Measurements from ENCODE around the gene RPS19. TPM values are rescaled to one million over a fixed set of nuclear protein-coding genes. Genes with fewer than 3 reads are reported as not detected.

Gene RPS19
- total RNA-seq, 4 donors from 2014 or later: 653 to 927 (median 891) TPM

DNA sequence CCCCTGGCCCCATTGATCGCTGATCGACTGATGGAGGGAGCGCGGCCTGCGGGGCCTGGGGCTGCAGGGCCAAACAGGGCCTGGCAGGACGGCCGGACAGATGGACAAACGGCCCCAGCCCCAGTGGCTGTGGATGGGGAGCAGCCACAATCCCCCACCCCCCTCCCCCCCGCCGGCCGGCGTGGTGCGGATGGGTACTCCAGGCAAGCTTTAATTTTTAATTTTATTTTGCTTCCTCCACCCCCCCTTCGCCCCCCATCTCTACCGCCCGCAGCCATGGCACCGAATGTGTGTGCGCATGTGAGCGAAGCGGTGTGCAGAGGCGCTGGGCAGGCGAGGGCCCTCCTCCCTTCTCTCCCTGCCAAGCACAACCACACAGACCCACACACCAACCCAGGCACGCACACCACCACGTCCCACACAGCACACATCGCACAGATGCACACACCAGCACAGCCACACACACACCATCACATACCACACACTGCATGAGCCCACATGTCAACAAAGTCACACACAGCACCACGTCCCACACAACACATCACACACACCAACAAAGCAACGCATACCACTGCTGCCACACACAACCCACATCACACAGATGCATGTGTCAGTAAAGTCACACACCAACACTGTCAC, 55.8 kb downstream of the RPS19 start:
- TF ChIP-seq, protein P1, sequence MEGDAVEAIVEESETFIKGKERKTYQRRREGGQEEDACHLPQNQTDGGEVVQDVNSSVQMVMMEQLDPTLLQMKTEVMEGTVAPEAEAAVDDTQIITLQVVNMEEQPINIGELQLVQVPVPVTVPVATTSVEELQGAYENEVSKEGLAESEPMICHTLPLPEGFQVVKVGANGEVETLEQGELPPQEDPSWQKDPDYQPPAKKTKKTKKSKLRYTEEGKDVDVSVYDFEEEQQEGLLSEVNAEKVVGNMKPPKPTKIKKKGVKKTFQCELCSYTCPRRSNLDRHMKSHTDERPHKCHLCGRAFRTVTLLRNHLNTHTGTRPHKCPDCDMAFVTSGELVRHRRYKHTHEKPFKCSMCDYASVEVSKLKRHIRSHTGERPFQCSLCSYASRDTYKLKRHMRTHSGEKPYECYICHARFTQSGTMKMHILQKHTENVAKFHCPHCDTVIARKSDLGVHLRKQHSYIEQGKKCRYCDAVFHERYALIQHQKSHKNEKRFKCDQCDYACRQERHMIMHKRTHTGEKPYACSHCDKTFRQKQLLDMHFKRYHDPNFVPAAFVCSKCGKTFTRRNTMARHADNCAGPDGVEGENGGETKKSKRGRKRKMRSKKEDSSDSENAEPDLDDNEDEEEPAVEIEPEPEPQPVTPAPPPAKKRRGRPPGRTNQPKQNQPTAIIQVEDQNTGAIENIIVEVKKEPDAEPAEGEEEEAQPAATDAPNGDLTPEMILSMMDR (IDR thresholded peaks at IDR 0.05; ENCODE audit: low read depth): no peak

DNA sequence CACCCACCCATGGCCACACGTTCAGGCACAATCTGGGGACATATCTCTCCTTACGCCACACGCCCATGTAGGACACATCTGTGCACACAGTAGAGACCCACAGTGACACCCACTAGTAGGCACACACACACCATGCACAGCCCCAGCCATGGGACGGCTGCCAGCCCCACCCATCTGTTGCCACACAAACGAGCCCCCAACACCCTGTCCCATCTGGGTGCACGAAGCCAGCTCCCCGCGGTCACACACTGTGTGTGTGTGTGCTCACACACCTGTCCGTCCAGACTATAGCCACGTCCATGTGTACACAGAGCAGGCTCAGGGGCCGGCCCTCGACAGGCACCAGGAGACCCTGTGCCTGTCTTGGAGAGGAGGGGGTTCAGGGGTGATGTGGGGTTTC, 57.6 kb downstream of the RPS19 start:
- TF ChIP-seq, protein P1 (IDR thresholded peaks at IDR 0.05; ENCODE audit: low read depth): no peak

DNA sequence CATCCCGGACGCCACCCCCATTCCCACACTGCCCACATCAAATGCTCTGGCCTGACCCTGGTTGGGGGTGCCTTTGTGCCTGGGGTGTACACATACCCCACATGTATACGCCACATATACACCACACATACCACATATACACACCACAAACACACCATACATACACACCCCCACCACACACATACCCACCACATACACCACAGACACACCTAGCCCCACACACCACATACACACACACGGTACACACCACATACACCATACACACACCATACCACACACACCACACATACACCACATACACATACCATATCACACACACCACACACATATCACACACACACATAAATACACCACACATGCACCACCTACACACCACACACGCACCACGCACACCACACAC, 58.0 kb downstream of the RPS19 start:
- TF ChIP-seq, protein P1 (IDR thresholded peaks at IDR 0.05; ENCODE audit: low read depth): no peak

DNA sequence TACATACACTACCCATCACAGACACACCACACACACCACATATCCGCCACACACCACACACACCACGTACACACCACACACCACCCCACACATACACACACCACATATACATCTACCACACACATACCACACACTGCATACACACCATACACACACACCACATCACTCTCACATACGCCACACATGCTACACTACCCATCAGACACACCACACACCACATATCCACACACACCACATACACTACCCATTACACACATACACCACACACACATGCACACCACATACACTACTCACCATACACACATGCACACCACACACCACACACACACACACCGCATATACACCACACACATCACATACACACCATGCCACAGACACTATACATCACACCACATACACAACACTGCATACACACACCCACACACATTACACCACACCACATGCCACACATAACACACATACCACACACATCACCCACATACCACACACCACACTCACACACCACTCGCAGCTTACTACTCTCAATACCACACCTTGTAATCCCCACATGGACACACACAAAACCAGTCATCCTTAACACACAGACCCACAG, 58.7 kb downstream of the RPS19 start:
- TF ChIP-seq, protein P1 (IDR thresholded peaks at IDR 0.05; ENCODE audit: low read depth): no peak

DNA sequence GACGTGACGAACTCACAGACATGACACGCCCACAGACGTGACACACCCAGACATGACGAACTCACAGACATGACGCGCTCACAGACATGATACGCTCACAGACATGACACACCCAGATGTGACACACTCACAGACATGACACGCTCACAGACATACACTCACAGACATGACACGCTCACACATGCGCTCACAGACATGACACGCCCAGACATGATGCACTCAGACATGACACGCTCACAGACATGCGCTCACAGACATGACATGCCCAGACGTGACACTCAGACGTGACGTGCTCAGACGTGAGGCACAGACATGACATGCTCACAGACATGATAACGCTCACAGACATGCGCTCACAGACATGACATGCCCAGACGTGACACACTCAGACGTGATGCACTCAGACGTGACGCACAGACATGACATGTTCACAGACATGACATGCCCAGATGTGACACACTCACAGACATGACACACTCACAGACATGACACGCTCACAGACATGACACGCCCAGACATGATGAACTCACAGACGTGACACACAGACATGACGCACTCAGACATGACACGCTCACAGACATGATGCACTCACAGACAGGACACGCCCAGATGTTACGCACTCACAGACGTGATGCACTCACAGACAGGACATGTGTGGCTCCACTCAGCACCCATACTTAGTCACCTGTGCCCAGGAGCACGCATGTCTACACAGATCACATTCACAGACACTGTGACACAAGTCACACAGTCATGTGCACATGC, 60.1 kb downstream of the RPS19 start:
- TF ChIP-seq, protein P1 (IDR thresholded peaks at IDR 0.05; ENCODE audit: low read depth): no peak

DNA sequence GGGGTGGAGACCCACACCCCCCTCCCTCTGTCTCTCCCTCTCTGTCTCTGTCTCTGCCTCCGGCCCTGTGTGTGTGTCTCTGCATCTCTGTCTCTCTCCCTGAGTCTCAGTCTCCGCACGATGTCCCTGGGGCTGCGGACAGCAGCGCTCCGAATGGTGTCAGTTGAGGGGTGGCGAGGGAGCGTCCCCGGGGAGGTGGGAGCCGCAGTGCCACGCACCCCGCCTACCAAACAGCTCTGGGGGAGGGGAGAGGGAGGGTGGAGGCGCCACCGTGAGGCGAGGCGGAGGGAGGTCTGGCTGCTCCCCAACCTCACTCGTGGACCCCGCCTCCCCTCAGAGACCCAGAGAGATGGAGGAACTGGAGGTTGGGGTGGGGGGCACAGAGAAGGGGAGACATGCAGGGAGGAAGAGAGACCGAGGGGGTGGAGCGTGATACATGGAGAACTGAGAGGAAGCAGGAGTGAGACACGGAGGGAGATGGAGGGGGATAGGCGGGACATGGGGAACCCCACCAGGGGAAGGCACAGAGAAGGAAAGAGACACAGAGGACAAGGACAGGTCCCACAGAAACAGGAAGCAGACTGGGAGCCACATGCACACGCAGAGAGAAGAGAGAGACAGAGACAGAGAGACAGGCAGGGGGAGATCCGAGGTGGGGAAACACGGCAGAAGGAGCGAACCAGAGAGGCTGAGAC, 61.0 kb downstream of the RPS19 start:
- TF ChIP-seq, protein P1 (IDR thresholded peaks at IDR 0.05; ENCODE audit: low read depth): no peak

Data from subcutaneous adipose tissue (tissue), 4 donors.